Omental fat pad (tissue), 4 donors: Measurements from ENCODE around the gene NUBPL. TPM values are rescaled to one million over a fixed set of nuclear protein-coding genes. Genes with fewer than 3 reads are reported as not detected.
A peak's percentile ranks its signal among the peaks of the same experiment; 100 is the strongest.

Experiments used
- ATAC-seq: fragments of 150-250 bp; one replicate; pipeline ENCODE4 v1.9.1; 2016; ENCODE audit warnings: mild to moderate bottlenecking, moderate library complexity; ENCODE audit not compliant: low FRiP score
- DNase-seq: peaks from one replicate; pipeline ENCODE4 v3.0.0-alpha.2; 2019; ENCODE audit warnings: low spot score
- CTCF ChIP-seq, 3 donors: fragments of 450-650 bp; IDR thresholded peaks; one replicate each; pipeline ENCODE4 v1.5.1; 2016 to 2017; ENCODE audit warnings: antibody characterized with exemption in 3 of 3, mild to moderate bottlenecking in 3 of 3, moderate library complexity in 2 of 3
- total RNA-seq, 4 donors: library from RNA; depleted of rRNA; stranded (reverse); fragments of >200 nt; gene quantifications; one replicate each; pipeline ENCODE4 v1.1.0, GENCODE V29; 2016

Gene NUBPL
- total RNA-seq, 4 donors from 2014 or later: 9.0 to 12.9 (median 10.9) TPM

GRCh38 chr14:31559939-31560338, 1.3 kb upstream of the NUBPL start:
- TF ChIP-seq CTCF (IDR thresholded peaks at IDR 0.05): no peak
- DNase-seq: no peak
- ATAC-seq: no peak

- ATAC-seq (no peak), DNase-seq (no peak)
- no peak for TF ChIP-seq CTCF (IDR thresholded peaks at IDR 0.05)
Observed at GRCh38 chr14:31560759-31561154, 447 bp upstream of the NUBPL start.

- TF ChIP-seq CTCF (IDR thresholded peaks at IDR 0.05): no peak
- ATAC-seq (no peak), DNase-seq (no peak)
Observed at GRCh38 chr14:31564194-31564593, 3.0 kb downstream of the NUBPL start.

- ATAC-seq: no peak
- no peak for TF ChIP-seq CTCF (IDR thresholded peaks at IDR 0.05)
- no peak for DNase-seq
Observed at GRCh38 chr14:31566456-31566855, 5.3 kb downstream of the NUBPL start.

GRCh38 chr14:31567655-31568054, 6.5 kb downstream of the NUBPL start:
- TF ChIP-seq CTCF (IDR thresholded peaks at IDR 0.05): no peak
- DNase-seq (no peak), ATAC-seq (no peak)

GRCh38 chr14:31568161-31568560, 7.0 kb downstream of the NUBPL start:
- no peak for TF ChIP-seq CTCF (IDR thresholded peaks at IDR 0.05)
- DNase-seq: no peak
- no peak for ATAC-seq

- peak; percentile 94 for ATAC-seq
- no peak for TF ChIP-seq CTCF (IDR thresholded peaks at IDR 0.05)
- DNase-seq: no peak
Observed at GRCh38 chr14:31568671-31569070, 7.5 kb downstream of the NUBPL start.
